ENCODE measurements around the gene PARVB. TPM values are rescaled to one million over a fixed set of nuclear protein-coding genes. Genes with fewer than 3 reads are reported as not detected.
A peak's percentile ranks its signal among the peaks of the same experiment; 100 is the strongest.

PARVB gene
- total RNA-seq, 1 experiment from 2014 or later = 86.6 TPM

GRCh38 chr22:44023404-44024287, 456 bp upstream of the PARVB start:
- peak; percentile 33 for DNase-seq (ENCODE audit: low spot score)
- in situ Hi-C loops (cut with HindIII; ENCODE audit: low sequenced_read_pairs) = no loop called here

- in situ Hi-C loops (cut with HindIII; ENCODE audit: low sequenced_read_pairs) = no loop called here
- DNase-seq (ENCODE audit: low spot score) = peak; percentile 2
Observed at GRCh38 chr22:44025171-44026065, 1.3 kb downstream of the PARVB start.

- no peak for DNase-seq (ENCODE audit: low spot score)
- in situ Hi-C loops (cut with HindIII; ENCODE audit: low sequenced_read_pairs) = no loop called here
Observed at GRCh38 chr22:44026066-44026629, 2.0 kb downstream of the PARVB start.

- in situ Hi-C loops (cut with HindIII; ENCODE audit: low sequenced_read_pairs) = no loop called here
- DNase-seq (ENCODE audit: low spot score) = peak; percentile 4
Observed at GRCh38 chr22:44026630-44027511, 2.8 kb downstream of the PARVB start.

- DNase-seq (ENCODE audit: low spot score) = no peak
- in situ Hi-C loops (cut with HindIII; ENCODE audit: low sequenced_read_pairs) = no loop called here
Observed at GRCh38 chr22:44028091-44028490, 4.0 kb downstream of the PARVB start.

GRCh38 chr22:44029069-44029468, 5.0 kb downstream of the PARVB start:
- no peak for DNase-seq (ENCODE audit: low spot score)
- in situ Hi-C loops (cut with HindIII; ENCODE audit: low sequenced_read_pairs) = no loop called here

- DNase-seq (ENCODE audit: low spot score) = no peak
- in situ Hi-C loops (cut with HindIII; ENCODE audit: low sequenced_read_pairs) = no loop called here
Observed at GRCh38 chr22:44030051-44030701, 6.1 kb downstream of the PARVB start.

- no peak for DNase-seq (ENCODE audit: low spot score)
- in situ Hi-C loops (cut with HindIII; ENCODE audit: low sequenced_read_pairs) = no loop called here
Observed at GRCh38 chr22:44030702-44031082, 6.6 kb downstream of the PARVB start.

- DNase-seq (ENCODE audit: low spot score) = no peak
- in situ Hi-C loops (cut with HindIII; ENCODE audit: low sequenced_read_pairs) = no loop called here
Observed at GRCh38 chr22:44031158-44031952, 7.3 kb downstream of the PARVB start.

- in situ Hi-C loops (cut with HindIII; ENCODE audit: low sequenced_read_pairs) = no loop called here
- no peak for DNase-seq (ENCODE audit: low spot score)
Observed at GRCh38 chr22:44032126-44032730, 8.1 kb downstream of the PARVB start.

GRCh38 chr22:44033287-44033686, 9.2 kb downstream of the PARVB start:
- no peak for DNase-seq (ENCODE audit: low spot score)
- in situ Hi-C loops (cut with HindIII; ENCODE audit: low sequenced_read_pairs) = no loop called here

GRCh38 chr22:44033694-44034093, 9.6 kb downstream of the PARVB start:
- no peak for DNase-seq (ENCODE audit: low spot score)
- in situ Hi-C loops (cut with HindIII; ENCODE audit: low sequenced_read_pairs) = no loop called here

GRCh38 chr22:44037519-44038375, 13.6 kb downstream of the PARVB start:
- in situ Hi-C loops (cut with HindIII; ENCODE audit: low sequenced_read_pairs) = no loop called here
- peak; percentile 2 for DNase-seq (ENCODE audit: low spot score)

- in situ Hi-C loops (cut with HindIII; ENCODE audit: low sequenced_read_pairs) = no loop called here
- DNase-seq (ENCODE audit: low spot score) = no peak
Observed at GRCh38 chr22:44039566-44040171, 15.6 kb downstream of the PARVB start.

- in situ Hi-C loops (cut with HindIII; ENCODE audit: low sequenced_read_pairs) = no loop called here
- no peak for DNase-seq (ENCODE audit: low spot score)
Observed at GRCh38 chr22:44042249-44043218, 18.4 kb downstream of the PARVB start.
